HepG2 (cell line): ENCODE measurements around the gene IFNA6. TPM values are rescaled to one million over a fixed set of nuclear protein-coding genes. Genes with fewer than 3 reads are reported as not detected.
A peak's percentile ranks its signal among the peaks of the same experiment; 100 is the strongest.

ENCODE experiments used
- ATAC-seq: fragments of 200-7000 bp; cut with Tn5 transposase; 3 replicates; pipeline ENCODE4 v1.9.1; 2020; ENCODE audit warnings: mild to moderate bottlenecking, moderate library complexity
- BruUV-seq: library from RNA; stranded (reverse); fragments of 400-500 nt; replicated peaks from 2 replicates; lab custom pipeline; 2021; lab: Mats Ljungman, UMichigan
- CTCF ChIA-PET: fragments of 300-600 bp; formaldehyde crosslinking; extraction: SDS; loops from one replicate; lab custom pipeline; 2021; ENCODE audit warnings: low total read pairs, inconsistent platforms, low intra/inter-chr PET ratio; lab: Yijun Ruan, JAX
- POLR2A ChIA-PET: fragments of 350-600 bp; sonication (Branson Sonifier 250); formaldehyde crosslinking; loops from one replicate; lab custom pipeline; 2020; ENCODE audit warnings: antibody characterized with exemption, inconsistent platforms; lab: Yijun Ruan, JAX
- DNase-seq: peaks from one replicate; pipeline ENCODE4 v3.0.0-alpha.2; 2015; ENCODE audit warnings: low spot score
- FAIRE-seq: peaks from 3 replicates; lab custom pipeline; 2011; peaks lifted over from hg19 to GRCh38; lab: Jason Lieb, UNC
- H2AFZ ChIP-seq: one replicate; pipeline ENCODE4 v1.6.1; 2011; ENCODE audit warnings: low read length, inconsistent platforms
- H3K27ac ChIP-seq: fragments of 300-600 bp; 3 replicates; pipeline ENCODE4 v1.8.0; 2011; ENCODE audit warnings: mixed run types, mild to moderate bottlenecking, mixed read lengths, low read length, inconsistent platforms; ENCODE audit not compliant: insufficient read depth; ENCODE audit errors: extremely low read length
- H3K27me3 ChIP-seq, 2 experiments: fragments of 200-600 bp in 1 of 2; 2 replicates in 1 of 2; 3 replicates in 1 of 2; pipeline versions ENCODE4 v1.6.0 to v1.8.0; 2011; ENCODE audit warnings: low read length in 2 of 2, mild to moderate bottlenecking in 2 of 2, moderate library complexity in 2 of 2, inconsistent platforms in 1 of 2; ENCODE audit not compliant: insufficient read depth in 2 of 2, control insufficient read depth in 1 of 2
- H3K36me3 ChIP-seq, 2 experiments: fragments of 200-600 bp in 1 of 2; replicated peaks in 1 of 2; 2 replicates in 1 of 2; 3 replicates in 1 of 2; pipeline versions ENCODE4 v1.5.1 to v1.8.0; 2011; ENCODE audit warnings: low read length in 2 of 2, inconsistent platforms in 1 of 2; ENCODE audit not compliant: insufficient read depth in 2 of 2, control insufficient read depth in 1 of 2
- H3K4me1 ChIP-seq: 2 replicates; pipeline ENCODE4 v1.5.1; 2012; ENCODE audit warnings: low read length, inconsistent platforms; ENCODE audit not compliant: insufficient read depth
- H3K4me2 ChIP-seq: 2 replicates; pipeline ENCODE4 v1.6.0; 2011; ENCODE audit warnings: low read depth, low read length, inconsistent platforms
- H3K4me3 ChIP-seq, 3 experiments: fragments of 200-600 bp in 1 of 3; sonication (generic), shearing (Covaris generic) in 1 of 3; replicated peaks in 1 of 3; 2 replicates each; pipeline ENCODE4 v1.5.1; 2011 to 2016; ENCODE audit warnings: low read length in 3 of 3, inconsistent platforms in 2 of 3, low read depth in 2 of 3, mild to moderate bottlenecking in 2 of 3, control low read depth in 1 of 3, mixed read lengths in 1 of 3; ENCODE audit not compliant: insufficient read depth in 1 of 3
- H3K79me2 ChIP-seq: one replicate; pipeline ENCODE4 v1.6.1; 2011; ENCODE audit warnings: low read length, inconsistent platforms; ENCODE audit not compliant: insufficient read depth
- H3K9ac ChIP-seq: 2 replicates; pipeline ENCODE4 v1.6.0; 2011; ENCODE audit warnings: mild to moderate bottlenecking, low read depth, low read length, inconsistent platforms; ENCODE audit not compliant: insufficient read depth
- H3K9me3 ChIP-seq: 2 replicates; pipeline ENCODE4 v1.5.1; 2012; ENCODE audit warnings: mild to moderate bottlenecking, low read length
- H4K20me1 ChIP-seq: 2 replicates; pipeline ENCODE4 v1.6.0; 2011; ENCODE audit warnings: inconsistent platforms, mild to moderate bottlenecking, low read length, moderate library complexity; ENCODE audit not compliant: insufficient read depth
- AGO1 ChIP-seq: fragments of 200-400 bp; formaldehyde crosslinking; IDR thresholded peaks from 2 replicates; pipeline ENCODE4 v1.6.1; 2017; ENCODE audit warnings: mild to moderate bottlenecking, low read depth, low read length, moderate library complexity; ENCODE audit not compliant: poor library complexity, severe bottlenecking
- HNRNPUL1 ChIP-seq: fragments of 200-400 bp; formaldehyde crosslinking; IDR thresholded peaks from 2 replicates; pipeline ENCODE4 v1.6.1; 2017; ENCODE audit warnings: low read depth, mild to moderate bottlenecking, low read length, moderate library complexity
- IKZF1 ChIP-seq: fragments of 450-650 bp; IDR thresholded peaks from 2 replicates; pipeline ENCODE4 v1.7.1; 2016
- KDM6A ChIP-seq: IDR thresholded peaks from 2 replicates; pipeline ENCODE4 v1.6.1; 2016; ENCODE audit warnings: low read depth
- KLF12 ChIP-seq: sonication (generic); formaldehyde crosslinking; IDR thresholded peaks from 2 replicates; pipeline ENCODE4 v1.4.0; 2020; ENCODE audit warnings: missing genetic modification reagents, borderline replicate concordance
- KLF15 ChIP-seq: sonication (generic); formaldehyde crosslinking; IDR thresholded peaks from 2 replicates; pipeline ENCODE4 v1.8.1; 2023; ENCODE audit warnings: borderline replicate concordance, mild to moderate bottlenecking, inconsistent platforms, missing genetic modification reagents, mixed read lengths
- MLLT10 ChIP-seq: sonication (generic); formaldehyde crosslinking; IDR thresholded peaks from 2 replicates; pipeline ENCODE4 v1.4.0; 2020; ENCODE audit warnings: missing genetic modification reagents
- MZF1 ChIP-seq: sonication (generic); formaldehyde crosslinking; IDR thresholded peaks from 2 replicates; pipeline ENCODE4 v1.8.1; 2023; ENCODE audit warnings: mild to moderate bottlenecking, missing genetic modification reagents, borderline replicate concordance
- ONECUT2 ChIP-seq: sonication (generic); formaldehyde crosslinking; IDR thresholded peaks from 2 replicates; pipeline ENCODE4 v1.4.0; 2020; ENCODE audit warnings: missing genetic modification reagents
- PAX8 ChIP-seq: sonication (generic); formaldehyde crosslinking; IDR thresholded peaks from 2 replicates; pipeline ENCODE4 v1.8.0; 2022; ENCODE audit warnings: mild to moderate bottlenecking, missing genetic modification reagents, borderline replicate concordance
- RXRA ChIP-seq: sonication (generic); formaldehyde crosslinking; IDR thresholded peaks from 2 replicates; pipeline ENCODE4 v1.5.1; 2020; ENCODE audit warnings: missing genetic modification reagents
- SNAPC2 ChIP-seq: sonication (generic); formaldehyde crosslinking; IDR thresholded peaks from 2 replicates; pipeline ENCODE4 v1.8.1; 2022; ENCODE audit warnings: mild to moderate bottlenecking, missing genetic modification reagents
- TCF12 ChIP-seq, 2 experiments: fragments of 450-650 bp in 1 of 2; sonication (generic) in 1 of 2; formaldehyde crosslinking in 1 of 2; IDR thresholded peaks; 2 replicates each; pipeline versions ENCODE4 v1.6.1 to v1.8.0; 2017 to 2022; ENCODE audit warnings: antibody characterized with exemption in 1 of 2, mild to moderate bottlenecking in 1 of 2, missing genetic modification reagents in 1 of 2, moderate library complexity in 1 of 2
- TOE1 ChIP-seq: sonication (generic); formaldehyde crosslinking; IDR thresholded peaks from 2 replicates; pipeline ENCODE4 v1.4.0; 2020; ENCODE audit warnings: mild to moderate bottlenecking, missing genetic modification reagents
- ZFP36L1 ChIP-seq: sonication (generic); formaldehyde crosslinking; IDR thresholded peaks from 2 replicates; pipeline ENCODE4 v1.8.0; 2022; ENCODE audit warnings: mild to moderate bottlenecking, missing genetic modification reagents, moderate library complexity
- ZFP90 ChIP-seq: sonication (generic); formaldehyde crosslinking; IDR thresholded peaks from 2 replicates; pipeline ENCODE4 v1.8.0; 2022; ENCODE audit warnings: missing genetic modification reagents, mild to moderate bottlenecking, inconsistent platforms, borderline replicate concordance
- ZNF143 ChIP-seq: sonication (generic); formaldehyde crosslinking; IDR thresholded peaks from 2 replicates; pipeline ENCODE4 v1.4.0; 2020; ENCODE audit warnings: missing genetic modification reagents
- ZNF230 ChIP-seq: sonication (generic); formaldehyde crosslinking; IDR thresholded peaks from 2 replicates; pipeline ENCODE4 v1.4.0; 2020; ENCODE audit warnings: mild to moderate bottlenecking, missing genetic modification reagents
- ZNF292 ChIP-seq: sonication (generic); formaldehyde crosslinking; IDR thresholded peaks from 2 replicates; pipeline ENCODE4 v1.8.1; 2022; ENCODE audit warnings: mild to moderate bottlenecking, low read depth, missing genetic modification reagents, borderline replicate concordance
- ZNF431 ChIP-seq: sonication (generic); formaldehyde crosslinking; IDR thresholded peaks from 2 replicates; pipeline ENCODE4 v1.9.0; 2022; ENCODE audit warnings: missing genetic modification reagents, low read depth, mild to moderate bottlenecking, borderline replicate concordance
- ZNF747 ChIP-seq: sonication (generic); formaldehyde crosslinking; IDR thresholded peaks from 2 replicates; pipeline ENCODE4 v1.8.1; 2023; ENCODE audit warnings: missing genetic modification reagents, mild to moderate bottlenecking, borderline replicate concordance
- WGBS: methylation state at CpG from one replicate; pipeline ENCODE4 v1.1.6; 2017; ENCODE audit warnings: low lambda C conversion rate; 5-methylcytosine and 5-hydroxymethylcytosine counted together
- in situ Hi-C: cut with HindIII; loops from 2 replicates; pipeline ENCODE4 v1.10.0; 2017; ENCODE audit warnings: low pct_unique_long_range_greater_than_20kb; ENCODE audit not compliant: extremely low pct_ligation_motif_present
- intact Hi-C: fragments of 100-400 bp; cut with micrococcal nuclease; formaldehyde crosslinking; loops from one replicate; pipeline ENCODE4 v1.10.0; 2022; ENCODE audit not compliant: unreplicated experiment
- polyA plus RNA-seq, 8 experiments: library from polyadenylated mRNA; depleted of rRNA in 3 of 8; stranded (reverse) in 7 of 8; unstranded in 1 of 8; fragments of >200 nt; fragmentation: Illumina TruSeq in 4 of 8; extraction: Trizol in 4 of 8; gene quantifications; 2 replicates each; pipeline versions ENCODE4 v1.2.1 to v1.2.3, GENCODE V29; 2011 to 2016; ENCODE audit warnings: low read depth in 4 of 8, missing spikeins in 1 of 8, mixed read lengths in 1 of 8; ENCODE audit not compliant: insufficient read depth in 1 of 8
- total RNA-seq, 5 experiments: library from RNA; depleted of rRNA; stranded (reverse); fragments of >200 nt; fragmentation: Illumina TruSeq; extraction: Trizol; gene quantifications; 2 replicates each; pipeline ENCODE4 v1.2.3, GENCODE V29; 2016; ENCODE audit warnings: low read depth in 1 of 5
- TF ChIP-seq, protein P1 (sequence below): sonication (generic); formaldehyde crosslinking; IDR thresholded peaks from 2 replicates; pipeline ENCODE4 v1.8.0; 2022; ENCODE audit warnings: mild to moderate bottlenecking, missing genetic modification reagents; ENCODE audit not compliant: insufficient replicate concordance
- TF ChIP-seq, protein P2 (sequence below): IDR thresholded peaks from 2 replicates; pipeline ENCODE4 v1.6.1; 2016
- TF ChIP-seq, protein P3 (sequence below): IDR thresholded peaks from 2 replicates; pipeline ENCODE4 v1.6.1; 2016; ENCODE audit warnings: mild to moderate bottlenecking, missing biosample characterization, missing genetic modification reagents

IFNA6 gene
- total and polyA plus RNA-seq, 2 of the 13 experiments (the other 11 are each of a cell fraction or from before 2014, with no cell fraction given): not detected

DNA sequence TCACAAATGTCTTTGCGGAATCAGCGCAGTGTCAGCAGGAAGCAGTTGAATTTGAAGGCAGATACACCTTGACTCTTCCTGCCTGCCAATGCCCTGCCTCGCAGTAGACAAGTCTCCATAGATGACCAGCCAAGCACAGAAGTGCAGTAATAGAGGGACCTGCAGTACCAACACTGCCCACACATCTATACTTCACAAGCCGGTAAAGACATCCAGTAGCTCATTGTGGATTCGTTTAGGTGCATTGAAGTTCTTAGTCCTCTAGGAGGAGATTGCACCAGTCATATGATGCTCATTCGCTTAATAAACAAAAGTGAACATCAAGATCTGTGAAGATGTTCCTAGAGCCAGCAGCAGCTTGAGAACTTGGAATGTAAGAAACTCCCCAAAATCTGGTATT, 41.6 kb upstream of the IFNA6 start:
- in situ Hi-C loops: no loop called here
- CTCF ChIA-PET: no interaction called here

DNA sequence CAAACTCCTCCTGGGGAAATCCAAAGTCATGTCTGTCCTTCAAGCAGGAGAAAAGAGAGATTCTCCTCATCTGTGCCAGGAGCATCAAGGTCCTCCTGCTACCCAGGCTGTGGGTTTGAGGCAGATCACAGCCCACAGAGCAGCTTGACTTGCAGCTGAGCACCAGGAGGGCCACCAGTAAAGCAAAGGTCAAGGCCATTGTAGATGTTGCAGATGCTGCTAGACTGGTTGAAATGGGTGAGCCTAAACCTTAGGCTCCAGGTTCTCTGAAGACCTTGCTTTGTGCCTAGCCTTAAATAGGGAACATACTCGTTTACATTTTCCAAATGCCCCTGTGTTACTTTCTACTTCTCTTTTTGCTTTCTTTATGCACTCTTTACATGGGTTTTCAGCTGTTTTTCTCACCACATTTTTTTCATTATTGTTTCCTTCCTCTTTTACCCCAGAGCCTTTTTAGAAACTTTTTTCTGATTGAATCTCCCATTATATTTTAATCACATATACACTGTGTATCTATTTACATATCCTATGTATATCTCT, 34.5 kb upstream of the IFNA6 start, which contains the start of gene IFNA2:
Gene IFNA2, minus strand, starts transcription at position 268 of the 540 bp plus-strand sequence. Its CDS starts 69 bp downstream, at position 199.
- Histone ChIP-seq H3K4me3 (no peak within 1 kb of the TSS), H3K4me2 (no peak within 1 kb of the TSS), H3K4me1 (no peaks in the 10 kb centered on the region; the same call in none of the 2 replicates), H3K9me3 (no peaks in the 10 kb centered on the region), H3K27me3 (no peaks in the 10 kb centered on the region), H3K9ac (no peak within 1 kb of the TSS), H3K27ac (no peak within 1 kb of the TSS), H2AFZ (no peak within 1 kb of the TSS), H3K79me2 (no peaks in the 10 kb centered on the region), H4K20me1 (no peaks in the 10 kb centered on the region), H3K36me3 (no peaks in the 10 kb centered on the region)
- FAIRE-seq (no peak), DNase-seq (no peak), ATAC-seq (no peak)
- ChIA-PET CTCF (no interaction called here), POLR2A (no interaction called here)
- intact Hi-C loops (no loop called here), in situ Hi-C loops (no loop called here)
- BruUV-seq: no TSS peak
- WGBS: 0% methylated on average over 1 of the region's 1 CpG
- TF ChIP-seq ZFP36L1 (no peak), SNAPC2 (CRISPR knock-in tag) (no peak), ONECUT2 (no peak), AGO1 (no peak), KLF12 (CRISPR knock-in tag) (no peak), RXRA (CRISPR knock-in tag) (no peak), TCF12 (IDR thresholded peaks at IDR 0.05) (no peak), TCF12 (CRISPR knock-in tag; IDR thresholded peaks at IDR 0.05) (no peak), IKZF1 (no peak)
- TF ChIP-seq, protein P1, sequence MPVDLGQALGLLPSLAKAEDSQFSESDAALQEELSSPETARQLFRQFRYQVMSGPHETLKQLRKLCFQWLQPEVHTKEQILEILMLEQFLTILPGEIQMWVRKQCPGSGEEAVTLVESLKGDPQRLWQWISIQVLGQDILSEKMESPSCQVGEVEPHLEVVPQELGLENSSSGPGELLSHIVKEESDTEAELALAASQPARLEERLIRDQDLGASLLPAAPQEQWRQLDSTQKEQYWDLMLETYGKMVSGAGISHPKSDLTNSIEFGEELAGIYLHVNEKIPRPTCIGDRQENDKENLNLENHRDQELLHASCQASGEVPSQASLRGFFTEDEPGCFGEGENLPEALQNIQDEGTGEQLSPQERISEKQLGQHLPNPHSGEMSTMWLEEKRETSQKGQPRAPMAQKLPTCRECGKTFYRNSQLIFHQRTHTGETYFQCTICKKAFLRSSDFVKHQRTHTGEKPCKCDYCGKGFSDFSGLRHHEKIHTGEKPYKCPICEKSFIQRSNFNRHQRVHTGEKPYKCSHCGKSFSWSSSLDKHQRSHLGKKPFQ (CRISPR knock-in tag): no peak
- TF ChIP-seq, protein P2, sequence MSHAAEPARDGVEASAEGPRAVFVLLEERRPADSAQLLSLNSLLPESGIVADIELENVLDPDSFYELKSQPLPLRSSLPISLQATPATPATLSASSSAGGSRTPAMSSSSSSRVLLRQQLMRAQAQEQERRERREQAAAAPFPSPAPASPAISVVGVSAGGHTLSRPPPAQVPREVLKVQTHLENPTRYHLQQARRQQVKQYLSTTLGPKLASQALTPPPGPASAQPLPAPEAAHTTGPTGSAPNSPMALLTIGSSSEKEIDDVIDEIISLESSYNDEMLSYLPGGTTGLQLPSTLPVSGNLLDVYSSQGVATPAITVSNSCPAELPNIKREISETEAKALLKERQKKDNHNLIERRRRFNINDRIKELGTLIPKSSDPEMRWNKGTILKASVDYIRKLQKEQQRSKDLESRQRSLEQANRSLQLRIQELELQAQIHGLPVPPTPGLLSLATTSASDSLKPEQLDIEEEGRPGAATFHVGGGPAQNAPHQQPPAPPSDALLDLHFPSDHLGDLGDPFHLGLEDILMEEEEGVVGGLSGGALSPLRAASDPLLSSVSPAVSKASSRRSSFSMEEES (CRISPR knock-in tag): no peak

More for the DNA sequence above, 41.6 kb upstream of the IFNA6 start:
- Histone ChIP-seq H3K27ac (no peak overlapping the region), H3K4me3 (no peak overlapping the region), H2AFZ (no peak overlapping the region), H4K20me1 (no peaks in the 10 kb centered on the region), H3K27me3 (peaks cover 0 to 1% of the 10 kb centered on the region in 2 experiments; a peak in 1 of 5 replicates), H3K9me3 (no peaks in the 10 kb centered on the region), H3K36me3 (no peaks in the 10 kb centered on the region), H3K9ac (no peak overlapping the region), H3K4me2 (no peak overlapping the region), H3K4me1 (no peaks in the 10 kb centered on the region), H3K79me2 (no peaks in the 10 kb centered on the region)
- peak; percentile 75 for FAIRE-seq
- TF ChIP-seq MLLT10 (CRISPR knock-in tag): no peak
- no peak for TF ChIP-seq KDM6A (CRISPR knock-in tag)
- no peak for TF ChIP-seq ZNF747
- no peak for TF ChIP-seq ZNF292
- TF ChIP-seq ZNF230 (CRISPR knock-in tag): no peak
- no peak for TF ChIP-seq HNRNPUL1
- TF ChIP-seq TOE1: no peak
- no peak for TF ChIP-seq ZFP90 (CRISPR knock-in tag)
- TF ChIP-seq ZNF143 (CRISPR knock-in tag): no peak
- no peak for TF ChIP-seq KLF15 (CRISPR knock-in tag)
- TF ChIP-seq ZNF431 (CRISPR knock-in tag): no peak
- TF ChIP-seq PAX8 (CRISPR knock-in tag): no peak
- TF ChIP-seq, protein P3, sequence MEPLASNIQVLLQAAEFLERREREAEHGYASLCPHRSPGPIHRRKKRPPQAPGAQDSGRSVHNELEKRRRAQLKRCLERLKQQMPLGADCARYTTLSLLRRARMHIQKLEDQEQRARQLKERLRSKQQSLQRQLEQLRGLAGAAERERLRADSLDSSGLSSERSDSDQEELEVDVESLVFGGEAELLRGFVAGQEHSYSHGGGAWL (CRISPR knock-in tag): no peak
- TF ChIP-seq MZF1 (CRISPR knock-in tag): no peak
- no TSS peak for BruUV-seq
- intact Hi-C loops: loop anchor here (1.0 kb wide), 1 partner anchor 57 kb away; the partner anchor contains the start of gene KLHL9
- DNase-seq: peak; percentile 56
- 39% methylated on average over 5 of the region's 6 CpGs for WGBS
- ATAC-seq: peak; percentile 99
- POLR2A ChIA-PET: no interaction called here
